ENCODE results near the gene NEAT1. TPM values are rescaled to one million over a fixed set of nuclear protein-coding genes. Genes with fewer than 3 reads are reported as not detected.

NEAT1 gene
- total RNA-seq, 1 experiment from 2014 or later = 564 TPM

DNA sequence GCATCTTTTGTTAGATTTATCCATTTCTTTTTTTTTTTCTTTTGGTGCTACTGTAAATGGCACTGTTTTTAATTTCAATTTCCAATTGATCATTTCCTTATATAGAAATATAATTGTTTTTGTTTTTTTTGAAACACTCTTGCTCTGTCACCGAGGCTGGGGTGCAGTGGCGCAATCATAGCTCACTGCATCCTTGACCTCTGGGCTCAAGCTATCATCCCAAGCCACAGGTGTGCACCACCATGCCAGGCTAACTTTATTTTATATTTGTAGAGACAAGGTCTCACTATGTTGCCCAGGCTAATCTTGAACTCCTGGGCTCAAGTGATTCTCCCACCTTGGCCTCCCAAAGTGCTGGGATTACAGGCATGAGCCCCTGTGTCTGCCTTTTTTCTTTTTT is 19.8 kb upstream of the NEAT1 start:
- TF ChIP-seq ELF1 (IDR thresholded peaks at IDR 0.05; ENCODE audit: borderline replicate concordance, low read depth) (no peak), EZH2phosphoT487 (IDR thresholded peaks at IDR 0.05; ENCODE audit: borderline replicate concordance) (no peak), EGR1 (IDR thresholded peaks at IDR 0.05; ENCODE audit: low read depth) (no peak), SRF (IDR thresholded peaks at IDR 0.05; ENCODE audit: low read depth) (no peak)
- H3K9ac ChIP-seq (ENCODE audit: low read length) = no peak overlapping the region
- no peak overlapping the region for H3K4me2 ChIP-seq (ENCODE audit: low read length)
- no peak overlapping the region for H3K4me3 ChIP-seq (replicated peaks in 1 of 2; ENCODE audit: low read depth in 1 of 2, low read length in 2 of 2)
- no peak for DNase-seq (ENCODE audit: low read depth, low spot score)
- no peaks in the 10 kb centered on the region for H3K9me2 ChIP-seq (ENCODE audit: insufficient read depth)
- POLR2A ChIA-PET = interaction anchor here (1.2 kb wide), 1 partner anchor 16 kb away, joined by 3 read pairs; the partner anchor contains the start of gene FRMD8
- no peak overlapping the region for H2AFZ ChIP-seq (ENCODE audit: low read depth, low read length, poor library complexity, severe bottlenecking)
- CTCF ChIA-PET = interaction anchor here (1.0 kb wide), 1 partner anchor 14 kb away, joined by 3 read pairs; no protein-coding TSS in a partner anchor
- H3K9me3 ChIP-seq (ENCODE audit: control insufficient read depth in 1 of 2, insufficient read depth in 1 of 2, low read depth in 1 of 2, low read length in 2 of 2) = no peaks in the 10 kb centered on the region
- no peaks in the 10 kb centered on the region for H3K4me1 ChIP-seq (ENCODE audit: control insufficient read depth in 1 of 2, insufficient read depth in 2 of 2, low read length in 2 of 2)
- H4K20me1 ChIP-seq (ENCODE audit: insufficient read depth) = no peaks in the 10 kb centered on the region
- peaks cover 17 to 22% of the 10 kb centered on the region in 2 experiments for H3K36me3 ChIP-seq (ENCODE audit: control insufficient read depth in 1 of 2, insufficient read depth in 2 of 2, low read length in 2 of 2)
- no peaks in the 10 kb centered on the region for H3K27me3 ChIP-seq (ENCODE audit: insufficient read depth, low read length)
- intact Hi-C loops (cut with micrococcal nuclease) = no loop called here
- BruUV-seq (replicated peaks) = no TSS peak
- H3K27ac ChIP-seq (ENCODE audit: low read depth, low read length) = no peak overlapping the region
- RAD21 ChIA-PET (ENCODE audit: low non-redundant PET in 1 of 2, low total read pairs in 2 of 2, uncharacterized antibody in 2 of 2, unreplicated experiment in 2 of 2) = no interaction called here
- ATAC-seq = no peak
- H3K79me2 ChIP-seq (ENCODE audit: insufficient read depth, low read length) = no peaks in the 10 kb centered on the region

DNA sequence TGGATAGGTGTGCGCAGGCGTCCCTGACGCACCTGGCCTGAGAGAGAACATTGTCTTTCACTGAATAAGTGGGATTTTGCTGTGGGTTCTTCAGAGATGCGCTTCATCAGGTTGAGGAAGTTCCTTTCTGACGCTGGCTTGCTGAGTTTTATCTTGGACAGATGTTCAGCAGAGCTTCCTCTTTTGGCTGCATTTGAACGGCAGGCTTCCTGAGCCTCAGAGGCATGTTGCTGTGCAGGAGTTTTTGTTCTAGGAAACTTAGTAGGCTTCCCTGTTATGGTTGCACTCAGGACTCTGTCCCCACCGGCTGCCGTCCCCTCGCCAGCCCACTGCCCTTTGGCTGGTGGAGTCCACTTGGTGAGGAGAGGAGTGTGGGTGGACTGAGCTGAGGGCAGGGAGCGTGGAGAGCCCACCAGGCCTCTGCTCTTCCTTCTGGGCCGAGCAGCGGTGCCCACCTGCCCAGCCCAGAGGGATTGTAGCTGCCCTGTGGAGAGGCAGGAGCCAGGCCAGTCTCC is 18.9 kb upstream of the NEAT1 start:
- Histone ChIP-seq H3K79me2 (ENCODE audit: insufficient read depth, low read length) (no peaks in the 10 kb centered on the region), H3K36me3 (ENCODE audit: control insufficient read depth in 1 of 2, insufficient read depth in 2 of 2, low read length in 2 of 2) (peaks cover 22 to 23% of the 10 kb centered on the region in 2 experiments), H3K9me2 (ENCODE audit: insufficient read depth) (no peaks in the 10 kb centered on the region), H4K20me1 (ENCODE audit: insufficient read depth) (no peaks in the 10 kb centered on the region), H3K27me3 (ENCODE audit: insufficient read depth, low read length) (no peaks in the 10 kb centered on the region), H2AFZ (ENCODE audit: low read depth, low read length, poor library complexity, severe bottlenecking) (no peak overlapping the region), H3K9ac (ENCODE audit: low read length) (no peak overlapping the region), H3K9me3 (ENCODE audit: control insufficient read depth in 1 of 2, insufficient read depth in 1 of 2, low read depth in 1 of 2, low read length in 2 of 2) (no peaks in the 10 kb centered on the region), H3K27ac (ENCODE audit: low read depth, low read length) (no peak overlapping the region), H3K4me2 (ENCODE audit: low read length) (no peak overlapping the region), H3K4me3 (replicated peaks in 1 of 2; ENCODE audit: low read depth in 1 of 2, low read length in 2 of 2) (no peak overlapping the region), H3K4me1 (ENCODE audit: control insufficient read depth in 1 of 2, insufficient read depth in 2 of 2, low read length in 2 of 2) (no peaks in the 10 kb centered on the region)
- no peak for DNase-seq (ENCODE audit: low read depth, low spot score)
- TF ChIP-seq RAD21 (IDR thresholded peaks at IDR 0.05; ENCODE audit: low read depth) (no peak), POLR2A (IDR thresholded peaks at IDR 0.05; ENCODE audit: borderline replicate concordance, extremely low read depth, insufficient read depth, insufficient read length) (no peak), SP1 (IDR thresholded peaks at IDR 0.05; ENCODE audit: low read depth) (no peak), CTCF (IDR thresholded peaks at IDR 0.05 in 2 of 3, conservative IDR thresholded peaks at IDR 0.05 in 1 of 3; ENCODE audit: borderline replicate concordance in 1 of 3, insufficient read depth in 1 of 3, low read depth in 2 of 3, low read length in 2 of 3) (no peak), REST (IDR thresholded peaks at IDR 0.05; ENCODE audit: low read depth) (no peak), TCF7L2 (IDR thresholded peaks at IDR 0.05; ENCODE audit: borderline replicate concordance, extremely low read depth, insufficient read depth, insufficient read length) (no peak), CEBPB (IDR thresholded peaks at IDR 0.05; ENCODE audit: low read depth) (no peak), ELF1 (IDR thresholded peaks at IDR 0.05; ENCODE audit: borderline replicate concordance, low read depth) (no peak)
- TF ChIP-seq, protein P1, sequence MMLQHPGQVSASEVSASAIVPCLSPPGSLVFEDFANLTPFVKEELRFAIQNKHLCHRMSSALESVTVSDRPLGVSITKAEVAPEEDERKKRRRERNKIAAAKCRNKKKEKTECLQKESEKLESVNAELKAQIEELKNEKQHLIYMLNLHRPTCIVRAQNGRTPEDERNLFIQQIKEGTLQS (IDR thresholded peaks at IDR 0.05) = no peak
- intact Hi-C loops (cut with micrococcal nuclease) = no loop called here
- ChIA-PET POLR2A (no interaction called here), RAD21 (ENCODE audit: low non-redundant PET in 1 of 2, low total read pairs in 2 of 2, uncharacterized antibody in 2 of 2, unreplicated experiment in 2 of 2) (no interaction called here), CTCF (no interaction called here)
- ATAC-seq = no peak
- no TSS peak for BruUV-seq (replicated peaks)
